ENCODE measurements around the gene TMEFF2.

GRCh38 chr2:192087398-192087958 is 107.3 kb downstream of the TMEFF2 start:
- TF ChIP-seq POLR2AphosphoS5 (IDR thresholded peaks at IDR 0.05; ENCODE audit: low read depth, low read length) = no peak
- no peak for TF ChIP-seq TAF1 (IDR thresholded peaks at IDR 0.05; ENCODE audit: low read depth, low read length)
- TF ChIP-seq POLR2A (IDR thresholded peaks at IDR 0.05; ENCODE audit: low read depth, low read length) = no peak
- TF ChIP-seq SPI1 (IDR thresholded peaks at IDR 0.05; ENCODE audit: low read depth, low read length) = no peak
- TF ChIP-seq PAX5 (IDR thresholded peaks at IDR 0.05; ENCODE audit: insufficient read depth, low read length, severe bottlenecking) = no peak
- no peak for TF ChIP-seq POU2F2 (IDR thresholded peaks at IDR 0.05; ENCODE audit: low read depth, low read length)

Measured in GM12891 (cell line).